Heart left ventricle (tissue), 16 donors: ENCODE results near the gene ANXA2R. TPM values are rescaled to one million over a fixed set of nuclear protein-coding genes. Genes with fewer than 3 reads are reported as not detected.
A peak's percentile ranks its signal among the peaks of the same experiment; 100 is the strongest.

Experiments used
- ATAC-seq, 4 donors: fragments of 200-7000 bp; cut with Tn5 transposase; one replicate each; pipeline ENCODE4 v1.9.1; 2020 to 2022; ENCODE audit warnings: moderate library complexity in 4 of 4, mild to moderate bottlenecking in 3 of 4, moderate number of reproducible peaks in 1 of 4
- DNase-seq, 5 donors: peaks; one replicate each; pipeline ENCODE4 v3.0.0-alpha.2; 2020
- H3K27ac ChIP-seq, 12 donors: fragments of 200-600 bp; sonication (generic) in 4 of 12; one replicate each; pipeline versions ENCODE4 v1.5.0 to v1.8.0; 2016 to 2022; ENCODE audit warnings: mild to moderate bottlenecking in 2 of 12
- H3K27me3 ChIP-seq, 9 donors: fragments of 200-600 bp; sonication (generic) in 2 of 9; one replicate each; pipeline versions ENCODE4 v1.5.1 to v1.8.0; 2016 to 2022; ENCODE audit warnings: mild to moderate bottlenecking in 3 of 9
- H3K36me3 ChIP-seq, 9 donors: fragments of 200-600 bp; sonication (generic) in 2 of 9; one replicate each; pipeline versions ENCODE4 v1.5.0 to v1.8.0; 2018 to 2022; ENCODE audit warnings: mild to moderate bottlenecking in 2 of 9
- H3K4me1 ChIP-seq, 12 donors: fragments of 200-600 bp; sonication (generic) in 4 of 12; one replicate each; pipeline versions ENCODE4 v1.5.0 to v1.8.0; 2016 to 2022; ENCODE audit warnings: mild to moderate bottlenecking in 3 of 12
- H3K4me3 ChIP-seq, 12 donors: fragments of 200-600 bp; sonication (generic) in 4 of 12; one replicate each; pipeline versions ENCODE4 v1.5.0 to v1.8.0; 2017 to 2022; ENCODE audit warnings: mild to moderate bottlenecking in 9 of 12, moderate library complexity in 4 of 12
- H3K9me3 ChIP-seq, 12 donors: fragments of 200-600 bp; sonication (generic) in 4 of 12; one replicate each; pipeline versions ENCODE4 v1.5.0 to v1.8.0; 2016 to 2022; ENCODE audit warnings: mild to moderate bottlenecking in 1 of 12
- POLR2A ChIP-seq, 2 donors: fragments of 450-650 bp; IDR thresholded peaks; one replicate each; pipeline ENCODE4 v1.6.1; 2017; ENCODE audit warnings: antibody characterized with exemption in 2 of 2, mild to moderate bottlenecking in 2 of 2, moderate library complexity in 2 of 2
- WGBS, 4 donors: extraction: QIAGEN DNeasy Blood & Tissue Kit in 2 of 4; methylation state at CpG; one replicate each; pipeline versions ENCODE4 v1.1.5 to v1.1.7; 2013 to 2018; 5-methylcytosine and 5-hydroxymethylcytosine counted together
- intact Hi-C, 10 donors: fragments of 100-400 bp; cut with DNase I; formaldehyde crosslinking; loops; one replicate each; pipeline versions ENCODE4 v1.11.1 to v1.14.2; 2022
- polyA plus RNA-seq, 2 donors: library from polyadenylated mRNA; stranded (reverse); fragments of 200-250 nt; gene quantifications; one replicate each; pipeline ENCODE4 v1.2.3, GENCODE V29; 2013
- total RNA-seq, 9 donors: library from RNA; depleted of rRNA in 2 of 9; stranded (reverse); fragments of >200 nt in 2 of 9; fragmentation: NEBNext Ultra II Directional in 3 of 9; extraction: Animal tissue kit (Norgen Biotek cat#: 25700) in 3 of 9; gene quantifications; one replicate each; pipeline versions ENCODE4 v1.1.0 to v1.2.4, GENCODE V29; 2016 to 2023
- TF ChIP-seq, protein P1 (sequence below), 12 donors: fragments of 200-600 bp; sonication (generic) in 4 of 12; IDR thresholded peaks; one replicate each; pipeline versions ENCODE4 v1.5.0 to v1.8.0; 2018 to 2022; ENCODE audit warnings: antibody characterized with exemption in 12 of 12, mild to moderate bottlenecking in 5 of 12
- donor health status: ischemic (EF 13 %, LVEDD 7.1; RV severe dilation, severe dysfunction).
- donor health status: healthy with polysubstance abuse.
- donor health status: DM: no; HTN: yes; CAD: no.
- donor health status: DM: no; HTN: no; CAD: no.
- donor health status: ischemic (EF 25% LVEDD 6.9; RV normal size, moderate dysfunction).
- donor health status: ischemic (EF 25% LVEDD 5.7; RV mildly dilated, moderate dysfunction).
- donor health status: healthy.
- donor health status: DM: yes; HTN: yes; CAD: no.
- donor health status: ischemic (EF 35%, LVEDD 5.7; RV mildly dilated, moderate dysfunction).
- donor health status: nonischemic (EF 11% LVEDD 7.7; RV severe dilation, severe dysfunction).
- donor health status: DM: yes; HTN: yes; CAD: no.
- donor health status: PGD.
- donor health status: ischemic (EF 29% LVEDD 5.4; RV normal size, mild dysfunction).
- donor health status: nonischemic (EF 23%, LVEDD 6.1; RV moderate dilation, normal function).

The ANXA2R gene
- total and polyA plus RNA-seq, 11 donors: 0.49 to 2.4 (median 1.4) TPM

DNA sequence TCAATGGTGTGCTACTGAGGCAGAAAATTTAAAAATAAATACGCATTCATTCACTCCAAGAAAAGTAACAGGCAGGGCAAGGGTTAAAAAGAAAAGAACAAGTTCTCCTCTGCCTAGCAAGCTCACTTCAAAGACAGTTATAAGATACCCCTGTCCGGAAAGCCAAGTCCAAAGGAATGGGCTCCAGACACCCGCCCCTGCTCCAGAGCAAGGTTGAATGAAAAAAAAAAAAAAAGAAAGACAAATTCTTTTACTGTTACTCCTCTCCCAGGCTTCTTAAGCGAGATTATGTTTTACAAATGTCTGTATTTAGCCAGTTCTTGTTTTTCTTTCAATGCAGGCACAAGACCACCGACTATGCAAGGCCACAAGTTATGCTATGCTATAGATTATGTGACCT, 9.1 kb upstream of the ANXA2R start:
- WGBS, 4 donors: 82 to 89% (median 84%) methylated on average over 5 of the region's 5 CpGs
- ATAC-seq: no peak
- no peak overlapping the region for H3K27ac ChIP-seq

DNA sequence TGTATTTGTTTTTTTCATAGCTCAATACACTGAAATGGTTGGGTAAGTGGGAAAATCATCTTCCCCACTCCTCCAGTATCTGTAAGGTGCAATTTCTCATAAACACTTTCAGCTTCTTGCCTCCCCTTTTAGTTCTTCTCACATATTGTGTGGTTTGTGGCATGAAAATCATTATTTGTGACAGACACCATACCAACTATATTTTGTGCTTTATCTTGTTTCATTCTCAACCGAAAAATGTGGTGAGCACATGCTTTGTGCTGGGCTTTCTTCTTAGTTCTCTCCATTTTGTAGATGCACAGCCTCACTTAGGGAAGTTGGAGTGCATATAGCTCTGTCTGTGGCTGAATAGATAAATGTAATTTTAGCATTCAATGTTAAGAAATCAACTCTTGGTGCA, 6.4 kb upstream of the ANXA2R start:
- 89 to 97% (median 90%) methylated on average over 1 of the region's 1 CpG for WGBS, 4 donors
- H3K9me3 ChIP-seq: no peaks in the 10 kb centered on the region
- intact Hi-C loops: loop anchor here in 1 of 10 donors (5.0 to 10.0 kb wide), 2 partner anchors 92 to 139 kb away; no protein-coding TSS in a partner anchor
- H3K4me3 ChIP-seq: no peak overlapping the region
- H3K36me3 ChIP-seq: peaks cover 0 to 13% (median 0%) of the 10 kb centered on the region in 9 donors
- peaks cover 0 to 30% (median 6%) of the 10 kb centered on the region in 9 donors for H3K27me3 ChIP-seq
- TF ChIP-seq, protein P1, sequence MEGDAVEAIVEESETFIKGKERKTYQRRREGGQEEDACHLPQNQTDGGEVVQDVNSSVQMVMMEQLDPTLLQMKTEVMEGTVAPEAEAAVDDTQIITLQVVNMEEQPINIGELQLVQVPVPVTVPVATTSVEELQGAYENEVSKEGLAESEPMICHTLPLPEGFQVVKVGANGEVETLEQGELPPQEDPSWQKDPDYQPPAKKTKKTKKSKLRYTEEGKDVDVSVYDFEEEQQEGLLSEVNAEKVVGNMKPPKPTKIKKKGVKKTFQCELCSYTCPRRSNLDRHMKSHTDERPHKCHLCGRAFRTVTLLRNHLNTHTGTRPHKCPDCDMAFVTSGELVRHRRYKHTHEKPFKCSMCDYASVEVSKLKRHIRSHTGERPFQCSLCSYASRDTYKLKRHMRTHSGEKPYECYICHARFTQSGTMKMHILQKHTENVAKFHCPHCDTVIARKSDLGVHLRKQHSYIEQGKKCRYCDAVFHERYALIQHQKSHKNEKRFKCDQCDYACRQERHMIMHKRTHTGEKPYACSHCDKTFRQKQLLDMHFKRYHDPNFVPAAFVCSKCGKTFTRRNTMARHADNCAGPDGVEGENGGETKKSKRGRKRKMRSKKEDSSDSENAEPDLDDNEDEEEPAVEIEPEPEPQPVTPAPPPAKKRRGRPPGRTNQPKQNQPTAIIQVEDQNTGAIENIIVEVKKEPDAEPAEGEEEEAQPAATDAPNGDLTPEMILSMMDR (IDR thresholded peaks at IDR 0.05): no peak
- TF ChIP-seq POLR2A (IDR thresholded peaks at IDR 0.05): no peak
- H3K27ac ChIP-seq: no peak overlapping the region
- DNase-seq (no peak), ATAC-seq (no peak)
- H3K4me1 ChIP-seq: peaks cover 0 to 20% (median 5%) of the 10 kb centered on the region in 12 donors

More for the DNA sequence above, 9.1 kb upstream of the ANXA2R start:
- intact Hi-C loops: loop anchor here in 1 of 10 donors (5.0 to 10.0 kb wide), 2 partner anchors 94 to 142 kb away; no protein-coding TSS in a partner anchor
- DNase-seq: no peak
- Histone ChIP-seq H3K27me3 (peaks cover 0 to 10% (median 0%) of the 10 kb centered on the region in 9 donors), H3K9me3 (no peaks in the 10 kb centered on the region), H3K4me1 (peaks cover 0 to 5% (median 0%) of the 10 kb centered on the region in 12 donors), H3K36me3 (peaks cover 0 to 30% (median 0%) of the 10 kb centered on the region in 9 donors), H3K4me3 (no peak overlapping the region)
- TF ChIP-seq, protein P1 (IDR thresholded peaks at IDR 0.05): no peak
- TF ChIP-seq POLR2A (IDR thresholded peaks at IDR 0.05): no peak

DNA sequence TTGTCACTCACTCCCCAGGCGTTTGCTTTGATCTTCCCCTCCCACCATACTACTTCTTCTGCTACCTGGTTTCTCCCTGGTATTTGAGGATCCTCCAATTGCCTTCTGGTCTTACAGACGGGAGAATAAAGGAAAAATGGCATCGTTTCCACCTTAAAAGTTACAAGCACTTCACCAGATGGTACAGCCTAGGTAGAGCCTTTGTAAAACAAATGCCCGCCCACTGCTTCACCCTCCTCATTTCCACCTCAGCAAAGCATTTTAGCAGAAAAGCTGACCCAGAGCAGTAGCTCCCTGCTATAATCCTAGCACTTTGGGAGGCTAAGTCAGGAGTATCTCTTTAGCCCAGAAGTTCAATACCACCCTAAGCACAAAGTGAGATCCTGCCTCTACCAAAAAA, 5.1 kb upstream of the ANXA2R start:
- WGBS, 4 donors: 43 to 53% (median 51%) methylated on average over 4 of the region's 4 CpGs
- no peak for TF ChIP-seq POLR2A (IDR thresholded peaks at IDR 0.05)
- TF ChIP-seq, protein P1 (IDR thresholded peaks at IDR 0.05): no peak
- intact Hi-C loops: loop anchor here in 1 of 10 donors (5.0 to 10.0 kb wide), 2 partner anchors 90 to 138 kb away; no protein-coding TSS in a partner anchor
- Histone ChIP-seq H3K4me3 (no peak overlapping the region), H3K4me1 (peaks cover 0 to 20% (median 5%) of the 10 kb centered on the region in 12 donors), H3K27me3 (peaks cover 0 to 36% (median 7%) of the 10 kb centered on the region in 9 donors), H3K9me3 (no peaks in the 10 kb centered on the region), H3K27ac (no peak overlapping the region), H3K36me3 (peaks cover 0 to 3% (median 0%) of the 10 kb centered on the region in 9 donors)
- ATAC-seq (no peak), DNase-seq (no peak)

DNA sequence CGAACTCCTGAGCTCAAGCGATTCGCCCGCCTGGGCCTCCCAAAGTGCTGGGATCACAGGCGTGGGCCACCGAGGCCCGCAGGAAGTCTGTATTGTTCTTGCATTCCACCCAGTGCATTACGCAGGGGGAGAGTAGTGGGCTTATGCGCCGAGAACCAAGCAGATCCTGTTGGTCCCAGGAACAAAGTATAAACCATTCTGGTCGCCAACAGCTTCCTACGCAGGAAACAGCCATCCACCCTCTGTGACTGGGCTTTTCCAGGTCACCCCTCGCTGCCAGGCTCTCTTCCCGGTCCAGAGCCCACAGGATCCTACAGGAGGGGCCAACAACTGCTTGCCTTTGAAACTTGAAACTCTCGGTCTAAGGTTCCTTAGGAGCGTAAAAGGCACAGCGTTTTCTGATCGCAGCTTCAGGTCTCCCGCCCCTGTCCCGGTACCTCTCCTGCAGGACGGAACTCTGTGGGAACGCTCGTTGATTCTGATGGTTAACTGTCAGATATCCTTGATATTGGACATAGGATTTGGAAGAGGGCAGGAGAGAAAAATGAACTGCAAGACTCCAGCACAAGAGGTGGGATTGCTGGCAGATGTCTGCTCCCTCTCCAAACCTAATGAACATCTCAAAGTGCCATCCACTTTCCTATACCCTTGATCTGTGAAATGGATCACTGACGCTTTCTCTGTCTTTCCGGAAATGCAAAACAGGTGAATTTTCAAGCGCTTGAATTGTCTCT, 4.2 kb upstream of the ANXA2R start:
- ATAC-seq (no peak), DNase-seq (no peak)
- intact Hi-C loops: loop anchor here in 9 of 10 donors (5.0 to 10.0 kb wide), 7 partner anchors 37 to 137 kb away; no protein-coding TSS in a partner anchor
- 27 to 48% (median 37%) methylated on average over 22 to 26 of the region's 26 CpGs for WGBS, 4 donors
- Histone ChIP-seq H3K9me3 (no peaks in the 10 kb centered on the region), H3K27ac (peak overlapping the region in 3 of 12 donors; percentile 1 to 51 (median 22)), H3K36me3 (no peaks in the 10 kb centered on the region), H3K4me1 (peaks cover 0 to 21% (median 5%) of the 10 kb centered on the region in 12 donors), H3K4me3 (peak overlapping the region in 8 of 12 donors; percentile 7 to 38 (median 26)), H3K27me3 (peaks cover 0 to 45% (median 8%) of the 10 kb centered on the region in 9 donors)
- TF ChIP-seq, protein P1 (IDR thresholded peaks at IDR 0.05): no peak
- TF ChIP-seq POLR2A (IDR thresholded peaks at IDR 0.05): no peak
